H1 (cell line): ENCODE data around the gene TWF2. TPM values are rescaled to one million over a fixed set of nuclear protein-coding genes. Genes with fewer than 3 reads are reported as not detected.
A peak's percentile ranks its signal among the peaks of the same experiment; 100 is the strongest.

Experiments
- ASH2L ChIP-seq: fragments of 200-600, 300-600 bp; sonication (generic); IDR thresholded peaks from one replicate; pipeline ENCODE4 v1.7.1; 2017; ENCODE audit warnings: low read length
- ATF2 ChIP-seq: IDR thresholded peaks from 2 replicates; pipeline ENCODE4 v1.6.1; 2012; ENCODE audit warnings: low read length, inconsistent platforms
- CHD1 ChIP-seq: IDR thresholded peaks from 2 replicates; pipeline ENCODE4 v1.6.1; 2012; ENCODE audit warnings: low read depth, low read length, improper control_type of control experiment
- EZH2 ChIP-seq: fragments of 200-600 bp; sonication (generic); IDR thresholded peaks from 2 replicates; pipeline ENCODE4 v1.7.1; 2012; ENCODE audit warnings: low read depth, mild to moderate bottlenecking, moderate library complexity, low read length, inconsistent platforms; ENCODE audit not compliant: severe bottlenecking
- FOSL1 ChIP-seq: IDR thresholded peaks from 2 replicates; pipeline ENCODE4 v1.6.1; 2011; ENCODE audit warnings: mild to moderate bottlenecking, low read depth, low read length, moderate library complexity; ENCODE audit not compliant: insufficient read depth
- HDAC2 ChIP-seq, 2 experiments: fragments of 300-600 bp in 1 of 2; sonication (generic) in 1 of 2; IDR thresholded peaks; 2 replicates each; pipeline ENCODE4 v1.6.1; 2011 to 2012; ENCODE audit warnings: low read depth in 2 of 2, low read length in 2 of 2, mild to moderate bottlenecking in 2 of 2, moderate library complexity in 2 of 2, borderline replicate concordance in 1 of 2, inconsistent platforms in 1 of 2
- POLR2AphosphoS5 ChIP-seq: IDR thresholded peaks from 2 replicates; pipeline ENCODE4 v1.6.1; 2011; ENCODE audit warnings: low read depth, low read length
- SIN3A ChIP-seq, 2 experiments: IDR thresholded peaks in 1 of 2; conservative IDR thresholded peaks in 1 of 2; 2 replicates each; pipeline ENCODE4 v1.6.1; 2011 to 2012; ENCODE audit warnings: low read length in 2 of 2, improper control_type of control experiment in 1 of 2, low read depth in 1 of 2, mild to moderate bottlenecking in 1 of 2
- SP1 ChIP-seq: IDR thresholded peaks from 2 replicates; pipeline ENCODE4 v1.6.1; 2011; ENCODE audit warnings: low read depth, low read length
- TBP ChIP-seq: IDR thresholded peaks from 2 replicates; pipeline ENCODE4 v1.6.1; 2011; ENCODE audit warnings: low read depth, low read length, improper control_type of control experiment
- polyA plus RNA-seq, 7 experiments: library from polyadenylated mRNA; depleted of rRNA in 3 of 7; stranded (reverse) in 5 of 7; unstranded in 2 of 7; fragments of >200 nt in 5 of 7; fragments of 200-250 nt in 2 of 7; gene quantifications; 1 replicate in 5 of 7; 2 replicates in 1 of 7; 4 replicates in 1 of 7; pipeline versions ENCODE4 v1.2.1 to v1.2.3, GENCODE V29; 2011 to 2013; ENCODE audit warnings: missing spikeins in 2 of 7, mixed read lengths in 2 of 7
- total RNA-seq: library from RNA; stranded (reverse); fragmentation: NEBNext Ultra II Directional; extraction: Animal tissue kit (Norgen Biotek cat#: 25700); gene quantifications from 2 replicates; pipeline ENCODE4 v1.2.1, GENCODE V29; 2021

The TWF2 gene
- total and polyA plus RNA-seq, 2 of the 8 experiments (the other 6 are each of a cell fraction or from before 2014, with no cell fraction given), result 65.2 to 90.4 TPM

- TF ChIP-seq EZH2 (peak; percentile 43), ASH2L (peak; percentile 73), POLR2AphosphoS5 (no peak), FOSL1 (no peak), CHD1 (no peak), SIN3A (conservative IDR thresholded peaks at IDR 0.05 in 1 of 2, IDR thresholded peaks at IDR 0.05 in 1 of 2; ENCODE audit: low read depth in 1 of 2, low read length in 2 of 2) (0 out of 4 replicates have a peak, but pooled peaks of 1 of the 2 experiments have one; percentile 57), HDAC2 (IDR thresholded peaks at IDR 0.05; ENCODE audit: borderline replicate concordance in 1 of 2, low read depth in 2 of 2, low read length in 2 of 2) (no peak), SP1 (no peak), TBP (no peak), ATF2 (no peak)
Measured at GRCh38 chr3:52245322-52246263, 6.6 kb upstream of the TWF2 start, which contains the start of gene PPM1M (continued).
